ENCODE results near the gene BEX4. TPM values are rescaled to one million over a fixed set of nuclear protein-coding genes. Genes with fewer than 3 reads are reported as not detected.
"Not testable (repeated sequence)": the region's sequence is repeated elsewhere in the genome, so short reads cannot be mapped to it uniquely, and the experiment has no call there.

The BEX4 gene, protein sequence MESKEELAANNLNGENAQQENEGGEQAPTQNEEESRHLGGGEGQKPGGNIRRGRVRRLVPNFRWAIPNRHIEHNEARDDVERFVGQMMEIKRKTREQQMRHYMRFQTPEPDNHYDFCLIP
- polyA plus RNA-seq (2014; cell fraction: cytosol; rRNA removed) = 43.8 and 66.6 TPM in 2 replicates
- polyA plus RNA-seq (2014; cell fraction: nucleus; rRNA removed) = 26.8 and 29.5 TPM in 2 replicates

DNA sequence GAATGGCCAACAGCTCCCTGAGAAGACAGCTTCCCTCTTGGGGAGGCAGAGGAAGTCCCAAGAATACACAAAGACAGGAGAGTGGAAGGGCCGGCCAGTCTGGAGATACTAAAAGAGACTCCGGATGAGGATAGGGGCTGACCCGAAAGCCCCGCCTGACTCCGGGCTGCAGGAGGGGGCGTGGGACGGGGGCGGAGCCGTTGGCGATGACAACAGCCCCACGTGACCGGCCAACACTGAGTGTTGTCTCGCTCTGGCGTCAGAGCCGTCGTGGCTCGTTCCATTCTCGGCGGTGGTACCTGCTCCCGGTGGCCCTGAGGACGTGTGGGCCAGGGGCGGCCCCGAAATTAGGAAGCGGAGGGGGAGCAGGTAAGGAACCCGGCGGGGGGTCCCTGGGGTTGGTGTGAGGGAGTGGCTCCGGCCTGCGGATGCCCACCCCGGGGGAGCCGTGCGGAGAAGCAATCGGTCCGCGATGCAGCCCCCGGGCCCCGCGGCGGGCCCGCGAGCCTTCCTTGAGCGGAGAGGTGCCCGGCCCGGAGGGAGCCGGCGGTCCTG lies at the start of gene BEX4:
Gene BEX4, plus strand, starts transcription at position 239 of the 555 bp plus-strand sequence. CDS start 1,046 bp downstream, outside the sequence.
- DNase-seq (ENCODE audit: low spot score) = peak; percentile 80

DNA sequence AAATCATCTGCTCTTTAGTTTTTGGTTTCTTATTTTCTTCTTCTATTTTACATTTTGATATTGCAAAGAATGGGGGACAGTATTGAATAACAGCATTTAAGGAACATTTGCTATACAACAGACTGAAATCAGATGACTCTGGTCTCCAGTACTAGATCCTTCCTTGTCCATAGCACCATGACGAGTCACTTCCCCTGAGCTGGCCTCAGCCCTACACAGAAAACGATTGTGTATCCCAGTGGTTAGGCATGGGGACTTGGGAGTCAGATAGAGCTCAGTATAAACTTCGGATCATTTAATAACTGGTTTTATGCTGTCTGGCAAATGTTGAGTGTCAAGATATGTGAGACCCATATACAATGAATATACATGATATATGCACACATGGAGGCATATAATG lies 44.7 kb upstream of the BEX4 start:
- DNase-seq (ENCODE audit: low spot score) = no peak

DNA sequence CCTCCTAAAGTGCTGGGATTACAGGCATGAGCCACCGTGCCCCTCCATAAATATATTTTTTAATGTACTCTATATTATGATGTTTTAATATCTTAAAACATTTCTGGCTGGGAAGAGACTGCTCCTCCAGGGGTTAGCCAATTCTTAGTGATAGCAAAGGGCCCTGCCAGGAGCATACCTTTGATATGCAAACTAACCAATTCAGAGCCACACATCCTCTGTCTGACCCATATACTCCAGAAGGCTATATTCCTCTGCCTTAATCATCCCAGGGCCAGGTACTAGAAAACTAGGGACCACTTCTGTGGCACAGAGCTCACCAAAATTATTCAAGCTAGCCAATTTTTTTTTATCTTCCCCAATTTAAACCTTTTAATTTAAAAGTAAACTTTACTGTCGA lies 43.6 kb upstream of the BEX4 start:
- no peak for DNase-seq (ENCODE audit: low spot score)

DNA sequence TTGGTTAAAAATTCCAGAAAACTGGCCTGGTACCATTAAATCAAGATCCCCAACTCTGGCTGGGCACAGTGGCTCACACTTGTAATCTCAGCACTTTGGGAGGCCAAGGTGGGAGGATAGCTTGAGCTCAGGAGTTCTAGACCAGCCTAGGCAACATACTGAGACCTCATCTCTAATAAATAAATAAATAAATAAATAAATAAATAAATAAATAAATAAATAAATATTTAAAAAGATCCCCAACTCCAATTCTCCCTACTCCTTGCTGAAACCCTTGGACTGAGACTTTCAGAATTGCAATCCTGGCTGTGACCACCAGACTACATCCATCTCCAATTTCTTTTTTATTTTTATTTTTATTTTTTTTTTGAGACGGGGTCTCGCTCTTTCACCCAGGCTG lies 39.7 kb upstream of the BEX4 start:
- DNase-seq (ENCODE audit: low spot score) = not testable (repeated sequence)

DNA sequence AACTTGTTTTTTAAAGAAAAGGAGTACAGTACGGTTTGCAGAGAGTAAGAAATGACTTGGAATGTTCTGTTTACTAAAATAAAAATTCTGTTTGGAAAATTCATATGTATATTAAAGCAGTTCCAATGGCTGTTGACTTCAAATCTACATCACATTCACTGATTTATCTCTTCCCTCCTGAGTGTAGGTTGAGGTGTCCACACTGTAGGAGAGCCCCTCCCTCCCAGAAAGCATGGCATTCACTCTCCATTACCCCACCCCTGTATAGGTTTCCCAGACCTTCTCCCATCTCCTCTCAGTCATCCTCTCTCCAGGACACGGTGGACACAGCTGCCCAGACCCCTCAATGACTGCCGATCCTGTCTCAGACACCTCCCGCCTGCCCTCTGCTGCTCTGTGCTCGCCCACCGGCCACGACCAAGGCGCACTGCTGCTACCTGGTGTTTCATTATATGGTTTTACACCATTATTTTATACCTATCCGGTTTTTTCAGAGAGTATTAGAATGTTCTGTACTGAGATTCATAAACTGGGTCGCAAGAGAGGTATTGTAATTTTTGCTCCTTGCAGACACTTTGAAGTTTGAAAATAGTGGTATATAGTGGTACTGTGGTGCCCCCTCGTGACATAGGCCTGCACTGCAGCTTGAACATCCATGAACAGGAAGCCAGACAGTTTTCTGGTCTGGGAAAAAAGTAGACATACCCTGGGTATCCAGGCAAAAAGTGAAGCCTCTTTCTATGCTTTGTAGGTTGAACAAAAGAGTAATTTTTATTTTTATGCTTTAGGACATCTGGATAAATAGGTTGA lies 38.8 kb upstream of the BEX4 start:
- peak; percentile 25 for DNase-seq (ENCODE audit: low spot score)

DNA sequence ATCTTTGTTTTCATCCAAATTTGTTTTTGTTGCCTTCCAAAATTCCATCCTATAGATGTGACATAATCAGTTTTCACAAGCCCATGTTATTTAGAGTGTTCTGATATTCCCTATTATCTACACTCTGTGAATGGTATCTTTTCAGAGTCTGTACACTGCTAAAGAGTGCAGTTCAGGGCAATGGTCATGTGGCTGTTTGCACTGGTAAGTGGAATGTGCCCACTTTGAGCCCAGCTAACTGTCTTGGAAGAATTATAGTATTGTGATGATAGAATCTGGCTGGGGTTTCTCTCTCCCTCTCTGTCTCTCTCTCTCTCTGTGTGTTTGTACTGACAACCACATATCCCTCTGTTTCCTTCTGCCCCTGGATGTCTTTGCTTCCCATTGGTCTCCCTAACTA lies 37.4 kb upstream of the BEX4 start:
- DNase-seq (ENCODE audit: low spot score) = no peak

DNA sequence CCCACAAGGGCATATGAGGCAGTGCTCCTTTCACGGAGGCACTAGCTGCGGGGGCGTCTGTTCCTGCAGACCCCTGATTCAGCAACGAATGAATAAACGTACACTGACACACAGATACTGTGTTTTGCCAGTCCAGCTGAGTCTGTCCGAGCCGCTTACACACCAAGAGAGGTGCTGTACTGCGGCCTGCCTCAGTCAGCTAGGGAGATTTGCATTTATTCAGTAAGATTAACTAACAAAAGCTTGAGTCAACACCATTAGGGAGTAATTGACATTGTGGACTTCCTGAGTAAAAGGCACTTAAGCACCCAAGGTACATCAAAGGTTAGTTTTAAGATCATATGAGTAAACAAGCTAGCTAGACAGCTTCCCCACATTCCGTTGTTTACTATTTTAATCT lies 31.0 kb upstream of the BEX4 start:
- DNase-seq (ENCODE audit: low spot score) = no peak

DNA sequence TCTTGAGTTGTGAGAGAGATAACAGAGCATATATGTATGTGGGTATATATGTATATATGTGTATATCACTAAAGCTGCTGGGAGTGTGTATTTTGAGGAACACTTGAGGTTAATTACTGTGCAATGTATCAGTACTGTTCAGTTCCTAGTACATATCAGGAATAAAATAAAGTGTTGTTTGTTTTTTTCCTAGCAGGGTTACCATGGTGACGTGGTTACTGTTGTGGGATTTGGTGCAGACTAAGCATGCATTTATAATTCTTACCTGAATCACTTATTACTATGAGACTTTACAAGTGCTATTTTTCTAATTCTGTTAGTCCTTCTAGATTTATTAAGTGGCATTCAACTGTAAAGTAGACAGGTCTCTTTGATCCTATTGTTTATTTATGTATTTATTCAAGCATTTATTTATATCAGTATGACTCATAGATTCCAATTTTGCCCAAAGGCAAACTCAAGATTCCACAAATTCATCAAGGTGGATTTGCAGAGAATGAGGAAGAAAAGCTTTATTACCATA lies 26.9 kb upstream of the BEX4 start:
- DNase-seq (ENCODE audit: low spot score) = no peak

DNA sequence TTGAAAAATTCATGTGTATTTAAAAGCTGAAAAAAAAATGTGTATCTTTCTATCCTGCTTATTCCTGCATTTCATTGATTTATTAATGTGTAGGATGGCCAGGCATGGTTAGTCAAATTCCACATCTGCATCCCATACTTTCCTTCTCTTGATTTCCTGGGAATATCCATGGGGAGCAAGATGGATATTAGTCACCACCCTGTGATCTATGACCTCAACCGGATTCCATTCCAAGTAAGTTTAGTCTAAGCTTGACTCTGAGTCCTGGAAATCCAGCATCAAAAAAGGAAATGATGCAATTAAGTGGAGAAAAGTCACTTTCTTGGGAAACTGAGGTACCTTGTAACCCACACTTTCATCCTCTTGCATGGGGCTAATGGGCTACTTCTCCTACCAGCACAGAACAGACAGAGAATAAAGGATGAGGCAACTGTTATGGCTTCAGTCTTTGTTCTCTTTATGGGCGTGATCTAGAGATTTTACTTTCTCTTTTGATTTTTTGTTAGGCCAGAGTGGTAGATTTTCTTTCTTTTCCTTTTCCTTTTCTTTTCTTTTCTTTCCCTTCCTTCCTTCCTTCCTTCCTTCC lies 17.1 kb upstream of the BEX4 start:
- no peak for DNase-seq (ENCODE audit: low spot score)

DNA sequence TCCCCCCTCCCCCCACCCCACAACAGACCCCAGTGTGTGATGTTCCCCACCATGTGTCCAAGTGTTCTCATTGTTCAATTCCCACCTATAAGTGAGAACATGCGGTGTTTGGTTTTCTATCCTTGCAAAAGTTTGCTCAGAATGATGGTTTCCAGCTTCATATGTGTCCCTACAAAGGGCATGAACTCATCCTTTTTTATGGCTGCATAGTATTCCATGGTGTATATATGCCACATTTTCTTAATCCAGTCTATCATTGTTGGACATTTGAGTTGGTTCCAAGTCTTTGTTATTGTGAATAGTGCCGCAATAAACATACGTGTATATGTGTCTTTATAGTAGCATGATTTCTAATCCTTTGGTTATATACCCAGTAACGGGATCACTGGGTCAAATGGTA lies 16.2 kb upstream of the BEX4 start:
- DNase-seq (ENCODE audit: low spot score) = not testable (repeated sequence)

DNA sequence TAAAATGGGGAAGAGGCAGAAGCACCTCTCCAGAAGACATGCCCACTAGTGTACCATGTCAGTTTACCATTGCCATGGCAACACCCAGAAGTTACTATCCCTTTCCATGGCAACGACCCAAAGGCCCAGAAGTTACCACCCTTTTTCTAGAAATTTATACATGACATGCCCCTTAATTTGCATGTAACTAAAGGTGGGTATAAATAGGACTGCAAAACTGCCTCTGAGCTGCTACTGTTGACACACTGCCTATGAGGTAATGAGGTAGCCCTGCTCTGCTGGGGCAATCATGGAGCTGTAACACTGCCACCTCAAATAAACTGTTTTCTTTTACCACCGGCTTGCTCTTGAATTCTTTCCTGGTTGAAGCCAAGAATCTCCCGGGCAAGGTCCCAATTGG lies 13.9 kb upstream of the BEX4 start:
- DNase-seq (ENCODE audit: low spot score) = no peak

DNA sequence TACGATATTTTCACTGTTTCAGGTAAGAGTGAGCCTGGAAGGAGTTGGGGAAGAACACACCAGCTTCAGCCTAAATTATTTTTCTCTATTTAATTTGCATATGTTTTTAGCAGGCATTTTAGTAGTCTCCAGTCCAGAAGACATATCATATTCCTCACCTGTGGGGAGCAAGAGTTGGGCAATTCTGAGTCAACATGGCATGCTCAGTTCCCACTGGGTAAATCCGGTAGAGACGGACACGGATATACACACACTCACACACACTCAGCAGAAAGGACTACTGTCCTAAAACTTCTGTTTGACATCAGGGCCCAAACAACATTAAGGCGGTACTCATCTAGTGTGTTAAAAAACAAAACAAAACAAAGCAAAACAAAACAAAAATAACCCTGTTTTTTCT lies 4.9 kb upstream of the BEX4 start:
- no peak for DNase-seq (ENCODE audit: low spot score)

DNA sequence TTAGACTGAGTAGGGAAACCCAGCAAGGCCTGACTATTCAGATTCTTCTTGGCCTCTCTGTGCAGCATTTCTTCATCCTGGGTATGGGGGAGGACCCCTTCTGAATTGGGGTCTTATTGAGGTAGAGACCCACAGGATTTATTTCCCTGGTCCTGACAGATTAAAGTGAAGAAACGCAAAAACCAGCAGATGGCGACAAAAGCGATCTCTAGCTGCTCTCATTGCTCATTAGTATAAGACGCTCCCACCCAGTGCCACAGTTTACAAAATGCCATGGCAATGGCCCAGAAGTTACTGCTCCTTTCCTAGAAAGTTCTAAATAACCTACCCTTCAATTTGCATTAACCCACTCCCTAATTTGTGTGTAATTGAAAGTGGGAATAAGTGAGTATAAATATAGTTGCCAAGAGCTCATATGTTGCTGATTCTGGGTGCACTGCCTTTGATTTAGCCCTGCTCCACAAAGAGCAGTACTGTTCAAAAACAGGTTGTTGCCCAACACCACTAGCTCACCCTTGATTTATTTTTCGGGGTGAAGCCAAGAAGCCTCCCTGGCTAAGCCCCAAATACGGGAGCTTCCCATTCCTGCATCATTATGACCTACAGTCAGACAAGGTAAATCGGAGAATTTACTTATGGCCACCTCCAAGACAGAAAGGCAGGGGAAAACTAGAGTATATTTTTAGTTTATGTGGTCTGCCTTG lies 3.7 kb upstream of the BEX4 start:
- peak; percentile 51 for DNase-seq (ENCODE audit: low spot score)

DNA sequence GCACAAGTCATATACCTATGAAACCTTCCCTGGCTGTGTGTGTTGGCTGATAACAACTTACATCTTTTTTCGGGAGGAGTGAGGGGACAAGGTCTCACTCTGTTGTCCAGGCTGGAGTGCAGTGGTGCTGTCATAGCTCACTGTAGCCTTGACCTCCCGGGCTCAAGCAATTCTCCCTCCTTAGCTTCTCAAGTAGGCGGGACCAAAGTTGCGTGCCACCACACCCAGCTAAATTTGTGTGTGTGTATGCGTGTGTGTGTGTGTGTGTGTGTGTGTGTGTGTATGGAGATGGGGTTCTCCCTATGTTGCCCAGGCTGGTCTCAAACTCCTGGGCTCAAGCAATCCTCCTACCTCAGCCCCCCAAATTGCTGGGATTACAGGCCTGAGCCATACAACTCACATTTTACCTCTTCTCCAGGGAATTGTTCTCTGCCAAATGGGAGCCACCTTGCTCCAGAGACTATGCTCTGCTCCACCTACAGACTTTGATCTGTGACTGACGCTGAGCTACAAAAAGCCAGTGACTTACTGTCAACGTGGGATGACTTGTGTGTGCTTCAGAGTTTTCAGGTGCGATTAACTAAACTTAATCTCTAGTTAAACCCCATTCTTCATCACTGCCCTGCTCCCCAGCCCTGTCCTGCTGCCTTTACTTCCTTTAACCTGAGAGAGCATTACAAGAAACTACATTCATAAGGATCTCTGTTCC lies 2.0 kb upstream of the BEX4 start:
- no peak for DNase-seq (ENCODE audit: low spot score)

DNA sequence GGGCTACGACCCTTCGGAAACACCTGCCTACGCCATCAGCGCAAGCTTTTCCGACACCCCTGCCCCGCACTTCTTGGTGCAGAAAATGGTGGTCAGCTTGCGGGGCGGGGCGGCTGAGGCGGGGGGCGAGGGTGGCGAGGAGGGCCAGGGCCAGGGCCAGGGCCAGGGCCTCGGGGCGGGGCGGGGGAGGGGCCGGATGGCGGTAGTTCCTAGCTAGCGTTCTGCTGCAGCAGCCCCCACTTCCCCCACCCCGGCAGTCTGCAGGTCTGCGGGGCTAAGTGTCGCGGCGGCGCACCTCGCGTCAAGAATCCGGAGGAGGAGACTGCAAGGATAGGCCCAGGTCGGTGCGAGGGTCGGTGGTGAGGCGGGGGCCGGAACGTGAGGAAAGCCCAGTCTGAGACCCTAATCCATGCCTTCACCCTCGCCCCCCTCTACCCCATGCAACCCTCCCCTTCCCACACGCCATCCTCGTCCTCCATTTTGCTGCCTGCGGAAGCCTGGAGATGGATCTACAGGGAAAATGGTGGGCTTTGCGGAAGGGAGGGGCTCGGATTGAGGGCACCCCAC lies 600 bp downstream of the BEX4 start:
- DNase-seq (ENCODE audit: low spot score) = peak; percentile 53

DNA sequence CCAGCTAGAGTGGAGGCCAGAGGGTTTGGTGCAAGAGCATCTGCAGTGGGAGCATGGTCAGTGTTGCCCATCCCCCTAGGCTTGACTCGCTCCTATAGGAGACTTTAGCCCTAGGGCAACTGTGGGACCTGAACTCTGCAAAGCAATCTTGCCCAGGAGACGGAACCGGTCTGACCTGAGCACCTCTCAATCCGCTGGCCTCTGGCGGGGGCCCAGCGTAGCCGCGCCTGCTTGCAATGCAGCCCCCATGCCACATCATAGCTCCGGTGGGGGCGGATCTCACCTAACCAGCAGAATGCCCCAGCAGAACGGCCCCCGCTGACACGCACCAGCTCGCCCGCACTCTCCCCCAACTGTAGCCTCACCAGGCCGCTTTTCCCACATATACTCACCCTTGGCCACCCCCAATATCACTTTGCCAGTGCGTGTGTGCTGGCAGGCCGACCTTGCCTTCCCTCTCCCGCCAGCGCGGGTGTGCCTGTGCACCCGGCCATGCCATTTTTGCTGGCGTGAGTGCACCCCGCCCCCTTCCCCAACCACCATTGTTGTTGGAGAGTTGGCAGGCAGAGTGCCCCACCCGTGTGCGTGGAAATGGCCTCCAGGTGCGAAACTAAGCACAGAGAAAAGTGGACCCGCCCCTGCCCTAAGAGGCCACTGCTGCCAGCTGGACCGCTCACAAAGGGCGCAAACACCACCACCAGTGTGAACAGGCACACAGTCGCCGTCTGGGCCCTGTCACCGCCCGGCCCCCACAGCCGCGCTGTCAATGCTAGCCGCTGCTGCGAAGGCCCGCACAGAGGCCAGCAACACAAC lies 5.8 kb downstream of the BEX4 start:
- DNase-seq (ENCODE audit: low spot score) = no peak

DNA sequence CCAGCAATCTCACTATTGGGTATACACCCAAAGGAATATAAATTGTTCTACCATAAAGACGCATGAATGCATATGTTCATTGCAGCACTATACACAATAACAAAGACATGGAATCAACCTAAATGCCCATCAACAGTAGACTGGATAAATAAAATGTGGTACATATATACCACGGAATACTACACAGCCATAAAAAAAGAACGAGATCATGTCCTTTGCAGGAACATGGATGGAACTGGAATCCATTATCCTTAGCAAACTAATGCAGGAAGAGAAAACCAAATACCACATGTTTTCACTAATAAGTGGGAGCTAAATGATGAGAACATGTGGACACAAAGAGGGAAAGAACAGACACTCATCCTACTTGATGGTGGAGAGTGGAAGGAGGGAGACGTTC lies 11.0 kb downstream of the BEX4 start:
- DNase-seq (ENCODE audit: low spot score) = not testable (repeated sequence)

DNA sequence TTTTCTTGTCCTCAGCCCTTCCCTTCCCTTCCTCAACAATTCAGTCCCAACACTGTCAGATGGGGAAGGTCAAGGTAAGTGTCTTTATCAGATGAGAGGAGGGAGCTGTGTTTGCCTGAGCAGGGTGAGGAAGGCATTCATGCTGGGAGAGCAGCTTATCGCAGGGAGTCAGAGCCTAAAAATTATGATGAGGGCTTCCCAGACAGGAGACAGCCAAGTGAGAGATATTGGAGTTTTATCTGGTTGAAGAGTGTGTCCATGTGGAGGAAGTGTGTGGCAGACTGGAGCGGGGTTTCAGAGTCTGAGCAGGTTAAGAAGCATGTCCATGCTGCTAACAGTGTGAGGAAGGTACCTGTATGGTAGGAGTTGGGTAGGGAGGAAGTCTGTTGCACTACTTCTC lies 18.4 kb downstream of the BEX4 start:
- DNase-seq (ENCODE audit: low spot score) = no peak

DNA sequence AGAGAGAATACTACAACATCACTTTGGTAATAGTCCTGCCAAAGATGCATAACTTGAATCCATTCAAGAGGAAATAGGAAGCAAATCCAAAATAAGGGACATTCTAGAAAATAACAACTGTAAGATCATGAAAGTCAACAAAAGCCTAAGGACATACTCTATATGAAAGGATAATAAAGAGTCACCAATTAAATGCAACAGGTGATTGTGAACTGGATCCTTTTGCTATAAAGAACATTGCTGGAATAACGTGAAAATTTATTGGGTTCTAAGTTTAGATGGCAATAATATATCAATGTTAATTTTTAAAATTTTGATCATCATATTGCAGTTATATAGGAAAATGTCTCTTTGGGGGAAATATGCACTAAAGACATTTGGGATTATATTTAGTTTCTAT lies 20.0 kb downstream of the BEX4 start:
- no peak for DNase-seq (ENCODE audit: low spot score)

DNA sequence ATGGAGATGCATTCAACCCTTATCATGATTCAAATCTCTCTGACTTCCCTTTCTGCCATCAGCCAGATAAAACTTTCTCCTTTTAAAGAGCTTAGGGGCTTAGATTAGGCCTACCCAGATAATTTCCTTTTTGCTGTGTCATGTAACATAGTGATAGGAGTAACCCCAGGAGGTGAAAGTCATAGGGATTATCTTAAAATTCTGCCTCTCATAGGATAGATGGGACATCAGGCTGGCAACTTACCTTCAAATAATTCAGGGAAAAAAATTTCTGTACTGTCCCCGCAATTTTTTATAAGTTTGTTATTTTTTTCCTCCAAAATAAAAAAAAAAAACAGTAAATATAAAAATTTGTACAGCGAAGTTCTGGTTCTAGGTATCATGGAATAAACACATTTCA lies 20.7 kb downstream of the BEX4 start:
- not testable (repeated sequence) for DNase-seq (ENCODE audit: low spot score)

Data from SK-N-DZ (cell line).